DOHH2 (cell line): Measurements from ENCODE around the gene DOHH.

Source experiments
- H3F3A ChIP-seq: fragments of 200-600 bp; sonication (generic), shearing (Covaris generic); 2 replicates; pipeline ENCODE4 v1.6.0; 2016; ENCODE audit warnings: antibody characterized with exemption, mild to moderate bottlenecking; ENCODE audit not compliant: control insufficient read depth, insufficient read depth
- H3K27ac ChIP-seq: fragments of 200-600 bp; sonication (generic); 2 replicates; pipeline ENCODE4 v1.5.1; 2014; ENCODE audit warnings: low read depth, mild to moderate bottlenecking, low read length, moderate library complexity
- H3K27me3 ChIP-seq: fragments of 200-600 bp; sonication (generic); 2 replicates; pipeline ENCODE4 v1.6.1; 2014; ENCODE audit warnings: mild to moderate bottlenecking, low read length, mixed read lengths; ENCODE audit not compliant: control insufficient read depth
- H3K36me3 ChIP-seq: fragments of 200-600 bp; sonication (generic); 2 replicates; pipeline ENCODE4 v1.6.1; 2014; ENCODE audit warnings: mild to moderate bottlenecking, low read length, moderate library complexity, mixed read lengths; ENCODE audit not compliant: control insufficient read depth
- H3K4me1 ChIP-seq: fragments of 200-600 bp; sonication (generic); 2 replicates; pipeline ENCODE4 v1.6.1; 2014; ENCODE audit warnings: mild to moderate bottlenecking, low read length, mixed read lengths; ENCODE audit not compliant: control insufficient read depth
- H3K4me2 ChIP-seq: fragments of 200-600 bp; sonication (generic); 2 replicates; pipeline ENCODE4 v1.6.0; 2014; ENCODE audit warnings: mild to moderate bottlenecking, low read length, moderate library complexity
- H3K4me3 ChIP-seq: fragments of 200-600 bp; sonication (generic); 2 replicates; pipeline ENCODE4 v1.5.1; 2014; ENCODE audit warnings: mild to moderate bottlenecking, low read length, mixed read lengths
- H3K79me2 ChIP-seq: fragments of 200-600 bp; sonication (generic); 2 replicates; pipeline ENCODE4 v1.6.1; 2014; ENCODE audit warnings: mild to moderate bottlenecking, low read length, mixed read lengths; ENCODE audit not compliant: control insufficient read depth
- H3K9me2 ChIP-seq: fragments of 200-600 bp; sonication (generic); replicated peaks from 2 replicates; pipeline ENCODE4 v1.6.1; 2014; ENCODE audit warnings: mild to moderate bottlenecking, low read length, mixed read lengths; ENCODE audit not compliant: control insufficient read depth
- H3K9me3 ChIP-seq: fragments of 200-600 bp; sonication (generic); 2 replicates; pipeline ENCODE4 v1.6.1; 2014; ENCODE audit warnings: antibody characterized with exemption, low read length, mixed read lengths; ENCODE audit not compliant: control insufficient read depth, insufficient read depth
- H4K20me1 ChIP-seq: fragments of 200-600 bp; sonication (generic); 2 replicates; pipeline ENCODE4 v1.6.0; 2014; ENCODE audit warnings: low read depth, mild to moderate bottlenecking, antibody characterized with exemption, low read length, moderate library complexity; ENCODE audit not compliant: control insufficient read depth, insufficient read depth
- CTCF ChIP-seq: fragments of 200-600 bp; sonication (generic); IDR thresholded peaks from one replicate; pipeline ENCODE4 v1.5.1; 2014; ENCODE audit warnings: antibody characterized with exemption, mild to moderate bottlenecking, low read depth, low read length; ENCODE audit not compliant: poor library complexity, severe bottlenecking
- EZH2phosphoT487 ChIP-seq: fragments of 200-600 bp; sonication (generic); IDR thresholded peaks from 2 replicates; pipeline ENCODE4 v1.6.1; 2017; ENCODE audit warnings: borderline replicate concordance, mild to moderate bottlenecking, antibody characterized with exemption, low read length, moderate library complexity, mixed read lengths

The DOHH gene

DNA sequence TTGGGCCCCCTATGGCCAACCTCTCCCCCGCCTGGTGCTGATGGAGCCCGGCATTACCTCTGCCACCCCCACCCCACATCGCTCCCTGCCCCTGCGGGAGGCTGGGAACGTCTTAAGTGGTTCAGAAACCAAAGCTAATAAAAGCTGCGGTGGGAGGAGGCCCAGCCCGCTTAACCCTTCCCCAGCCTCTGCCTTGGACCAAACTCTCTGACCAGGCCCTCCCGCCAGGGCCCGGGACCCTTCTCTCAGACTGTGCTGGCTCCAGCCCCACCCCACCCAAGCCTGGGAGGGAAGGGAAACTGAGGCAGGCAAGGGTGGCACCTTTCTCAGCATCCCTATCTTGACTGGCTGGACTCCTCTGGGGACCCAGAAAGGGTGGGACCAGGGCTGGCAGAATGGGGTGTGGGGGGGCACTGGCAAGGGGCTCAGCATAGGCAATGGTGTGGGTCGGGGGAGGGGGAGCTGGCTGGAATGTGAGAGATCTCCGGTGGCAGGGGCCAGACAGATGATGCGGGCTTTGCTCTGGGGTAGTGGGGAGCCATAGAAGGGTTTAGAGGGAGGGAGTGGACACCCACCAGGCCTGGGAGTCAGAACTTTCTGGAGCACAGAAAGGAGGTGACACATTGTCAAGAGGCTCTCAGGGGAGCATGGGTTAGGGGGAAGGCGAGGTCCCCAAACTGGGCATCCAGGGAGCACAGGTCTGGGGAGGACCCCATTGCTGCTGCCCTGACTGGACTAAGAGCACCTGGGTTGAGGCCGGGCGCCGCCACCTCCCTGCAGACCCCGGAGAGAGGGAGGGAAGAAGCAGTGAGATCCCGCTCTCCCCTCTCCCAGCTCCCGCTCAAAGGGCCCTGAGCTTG, 42.0 kb downstream of the DOHH start:
- H3K4me2 ChIP-seq, result no peak overlapping the region
- H3K9me3 ChIP-seq, result no peaks in the 10 kb centered on the region
- no peaks in the 10 kb centered on the region for H3F3A ChIP-seq
- no peak overlapping the region for H3K4me3 ChIP-seq
- no peaks in the 10 kb centered on the region for H3K27me3 ChIP-seq
- H3K4me1 ChIP-seq, result no peaks in the 10 kb centered on the region
- H3K36me3 ChIP-seq, result no peaks in the 10 kb centered on the region
- TF ChIP-seq EZH2phosphoT487, result no peak
- no peak for TF ChIP-seq CTCF
- no peaks in the 10 kb centered on the region for H4K20me1 ChIP-seq
- no peaks in the 10 kb centered on the region for H3K9me2 ChIP-seq
- no peaks in the 10 kb centered on the region for H3K79me2 ChIP-seq
- no peak overlapping the region for H3K27ac ChIP-seq

DNA sequence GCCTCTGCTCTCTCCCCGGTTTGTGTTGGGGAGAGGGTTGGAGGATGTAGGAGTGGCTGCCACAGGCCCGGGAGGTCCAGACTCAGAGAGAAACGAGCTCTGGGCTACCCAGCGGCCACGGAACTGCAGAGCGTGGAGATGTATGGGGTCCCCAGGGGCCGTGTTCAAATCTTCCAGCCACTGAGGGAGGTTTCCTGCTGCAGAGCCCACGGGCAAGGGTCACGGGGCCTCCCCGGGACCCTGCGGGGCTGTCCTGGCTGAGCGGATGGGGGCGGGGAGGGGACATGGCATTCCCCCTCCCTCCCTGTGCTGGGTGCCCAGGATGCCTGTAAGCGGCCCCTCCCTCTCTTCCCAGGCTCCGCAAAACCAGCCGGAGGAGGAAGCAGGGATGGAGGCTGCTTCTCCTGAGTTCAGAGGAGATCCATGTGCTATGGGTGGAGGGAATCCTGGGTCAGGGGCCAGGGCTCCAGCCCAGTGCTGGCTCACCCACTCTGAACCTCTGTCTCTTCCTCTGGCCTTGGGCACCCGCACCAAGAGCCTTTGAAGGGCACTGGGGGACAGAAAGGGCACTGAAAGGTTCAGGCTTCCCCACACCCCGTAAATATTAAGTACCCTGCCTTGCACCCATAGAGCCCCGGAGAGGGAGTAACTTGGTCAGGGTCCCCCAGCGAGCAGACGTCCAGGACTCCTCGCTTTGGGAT, 42.8 kb downstream of the DOHH start:
- no peak overlapping the region for H3K27ac ChIP-seq
- H3K79me2 ChIP-seq, result no peaks in the 10 kb centered on the region
- H3K36me3 ChIP-seq, result no peaks in the 10 kb centered on the region
- no peak overlapping the region for H3K4me2 ChIP-seq
- no peaks in the 10 kb centered on the region for H3K9me3 ChIP-seq
- H3F3A ChIP-seq, result no peaks in the 10 kb centered on the region
- no peak overlapping the region for H3K4me3 ChIP-seq
- no peaks in the 10 kb centered on the region for H4K20me1 ChIP-seq
- H3K9me2 ChIP-seq, result no peaks in the 10 kb centered on the region
- H3K4me1 ChIP-seq, result no peaks in the 10 kb centered on the region
- H3K27me3 ChIP-seq, result no peaks in the 10 kb centered on the region
- TF ChIP-seq EZH2phosphoT487, result no peak
- TF ChIP-seq CTCF, result no peak

DNA sequence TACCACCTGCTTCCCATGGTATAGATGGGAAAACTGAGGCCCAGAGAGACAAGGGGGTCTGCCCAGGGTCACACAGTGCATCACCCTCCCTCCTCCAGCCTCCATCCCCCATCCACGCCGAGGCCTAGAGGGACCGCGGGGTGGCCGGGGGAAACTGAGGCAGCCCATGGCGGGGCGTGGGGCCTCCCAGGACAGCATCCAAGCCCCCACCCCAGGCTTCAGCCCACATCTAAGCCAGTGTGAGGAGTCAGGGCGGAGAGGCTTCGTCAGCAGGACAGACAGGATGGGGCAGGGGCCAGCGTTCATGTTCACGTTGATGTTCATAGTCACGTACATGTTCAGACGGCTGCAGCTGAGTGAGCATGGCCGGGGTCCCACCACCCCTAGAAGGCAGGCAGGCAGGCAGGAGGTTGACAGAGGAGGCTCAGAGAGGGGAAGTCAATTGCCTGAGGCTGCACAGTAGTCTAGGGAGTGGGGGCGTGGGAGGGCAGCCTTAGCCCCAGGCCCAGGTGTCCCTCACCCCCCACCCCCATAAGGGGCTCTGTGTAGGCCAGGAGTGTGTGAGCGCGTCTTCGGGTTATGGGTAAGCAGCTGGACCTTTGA, 43.4 kb downstream of the DOHH start:
- Histone ChIP-seq H3K4me1 (no peaks in the 10 kb centered on the region), H3K9me2 (no peaks in the 10 kb centered on the region), H3K27ac (no peak overlapping the region), H3K27me3 (no peaks in the 10 kb centered on the region), H3K79me2 (no peaks in the 10 kb centered on the region), H4K20me1 (no peaks in the 10 kb centered on the region), H3K9me3 (no peaks in the 10 kb centered on the region), H3F3A (no peaks in the 10 kb centered on the region), H3K4me3 (no peak overlapping the region), H3K4me2 (no peak overlapping the region), H3K36me3 (no peaks in the 10 kb centered on the region)
- no peak for TF ChIP-seq CTCF
- no peak for TF ChIP-seq EZH2phosphoT487
